GM23248 (cell line): ENCODE results near the gene LBHD2.

Experiments used
- EZH2 ChIP-seq: fragments of 200-600 bp; sonication (generic); IDR thresholded peaks from 2 replicates; pipeline ENCODE4 v1.6.1; 2018; ENCODE audit warnings: antibody characterized with exemption, mild to moderate bottlenecking; ENCODE audit not compliant: insufficient read depth, poor library complexity, severe bottlenecking
- EZH2phosphoT487 ChIP-seq: fragments of 200-600 bp; sonication (generic); IDR thresholded peaks from 2 replicates; pipeline ENCODE4 v1.6.1; 2018; ENCODE audit warnings: antibody characterized with exemption, moderate library complexity, mild to moderate bottlenecking, low read depth; ENCODE audit not compliant: insufficient read depth

- no peak for TF ChIP-seq EZH2
- TF ChIP-seq EZH2phosphoT487: no peak
Measured at GRCh38 chr14:103073876-103074728, 9.9 kb upstream of the LBHD2 start.
